GM23248 (cell line): Measurements from ENCODE around the gene DLEU7. TPM values are rescaled to one million over a fixed set of nuclear protein-coding genes. Genes with fewer than 3 reads are reported as not detected.
A peak's percentile ranks its signal among the peaks of the same experiment; 100 is the strongest.

ENCODE experiments used
- DNase-seq: peaks from one replicate; pipeline ENCODE4 v3.0.0-alpha.2; 2015
- H2AFZ ChIP-seq: fragments of 200-600 bp; sonication (generic); 2 replicates; pipeline ENCODE4 v1.6.1; 2016; ENCODE audit warnings: antibody characterized with exemption
- H3F3A ChIP-seq: fragments of 200-600 bp; sonication (generic); 2 replicates; pipeline ENCODE4 v1.6.1; 2016; ENCODE audit warnings: mild to moderate bottlenecking, antibody characterized with exemption, mixed run types; ENCODE audit not compliant: insufficient read depth
- H3K27ac ChIP-seq: fragments of 200-600 bp; sonication (generic); 2 replicates; pipeline ENCODE4 v1.5.1; 2016; ENCODE audit warnings: mild to moderate bottlenecking
- H3K27me3 ChIP-seq: fragments of 200-600 bp; sonication (generic); replicated peaks from 2 replicates; pipeline ENCODE4 v1.6.1; 2016; ENCODE audit warnings: mild to moderate bottlenecking; ENCODE audit not compliant: insufficient read depth
- H3K36me3 ChIP-seq: fragments of 200-600 bp; sonication (generic); 2 replicates; pipeline ENCODE4 v1.6.1; 2016; ENCODE audit warnings: low read depth, mild to moderate bottlenecking
- H3K4me1 ChIP-seq: fragments of 200-600 bp; sonication (generic); 2 replicates; pipeline ENCODE4 v1.6.1; 2016; ENCODE audit warnings: mild to moderate bottlenecking; ENCODE audit not compliant: insufficient read depth
- H3K4me2 ChIP-seq: fragments of 200-600 bp; sonication (generic); one replicate; pipeline ENCODE4 v1.6.1; 2016; ENCODE audit warnings: mild to moderate bottlenecking; ENCODE audit not compliant: unreplicated experiment
- H3K4me3 ChIP-seq: fragments of 200-600 bp; sonication (generic); 2 replicates; pipeline ENCODE4 v1.5.1; 2016; ENCODE audit warnings: mild to moderate bottlenecking
- H3K79me2 ChIP-seq: fragments of 200-600 bp; sonication (generic); 2 replicates; pipeline ENCODE4 v1.6.1; 2016; ENCODE audit warnings: mild to moderate bottlenecking; ENCODE audit not compliant: insufficient read depth
- H3K9ac ChIP-seq: fragments of 200-600 bp; sonication (generic); 2 replicates; pipeline ENCODE4 v1.6.1; 2016; ENCODE audit warnings: mild to moderate bottlenecking
- H3K9me2 ChIP-seq: fragments of 200-600 bp; sonication (generic); 2 replicates; pipeline ENCODE4 v1.6.1; 2016; ENCODE audit warnings: mixed run types, mild to moderate bottlenecking, moderate library complexity; ENCODE audit not compliant: insufficient read depth
- H3K9me3 ChIP-seq: fragments of 200-600 bp; sonication (generic); one replicate; pipeline ENCODE4 v1.6.1; 2017; ENCODE audit warnings: low read depth
- H4K20me1 ChIP-seq: fragments of 200-600 bp; sonication (generic); 2 replicates; pipeline ENCODE4 v1.6.0; 2016; ENCODE audit not compliant: insufficient read depth
- EZH2 ChIP-seq: fragments of 200-600 bp; sonication (generic); IDR thresholded peaks from 2 replicates; pipeline ENCODE4 v1.6.1; 2018; ENCODE audit warnings: antibody characterized with exemption, mild to moderate bottlenecking; ENCODE audit not compliant: insufficient read depth, poor library complexity, severe bottlenecking
- EZH2phosphoT487 ChIP-seq: fragments of 200-600 bp; sonication (generic); IDR thresholded peaks from 2 replicates; pipeline ENCODE4 v1.6.1; 2018; ENCODE audit warnings: antibody characterized with exemption, moderate library complexity, mild to moderate bottlenecking, low read depth; ENCODE audit not compliant: insufficient read depth
- WGBS, 2 experiments: methylation state at CpG; one replicate each; pipeline ENCODE4 v1.1.6; 2015 to 2017; ENCODE audit warnings: low lambda C conversion rate in 2 of 2, low coverage in 1 of 2; ENCODE audit errors: missing lambda C conversion rate in 2 of 2; 5-methylcytosine and 5-hydroxymethylcytosine counted together
- in situ Hi-C: fragments of 300-500 bp; cut with MboI; formaldehyde crosslinking; loops from 2 replicates; pipeline ENCODE4 v1.15.0; 2020
- polyA plus RNA-seq: library from polyadenylated mRNA; unstranded; fragments of >200 nt; fragmentation: Nextera tagmentation; extraction: Ambion mirVana; gene quantifications from 2 replicates; pipeline ENCODE4 v1.2.1, GENCODE V29; 2016
- total RNA-seq: library from RNA; depleted of rRNA; stranded (reverse); fragments of >200 nt; shearing (Covaris generic); gene quantifications from 2 replicates; pipeline ENCODE4 v1.2.3, GENCODE V29; 2014

DLEU7 gene
- total and polyA plus RNA-seq, 2 experiments from 2014 or later, result not detected

GRCh38 chr13:50809133-50810090, 34.1 kb downstream of the DLEU7 start:
- no peak for DNase-seq
- H3K36me3 ChIP-seq, result no peaks in the 10 kb centered on the region
- no peaks in the 10 kb centered on the region for H3K4me1 ChIP-seq
- H3K4me2 ChIP-seq, result no peak overlapping the region
- no peaks in the 10 kb centered on the region for H4K20me1 ChIP-seq
- no peaks in the 10 kb centered on the region for H3K9me2 ChIP-seq
- no peak overlapping the region for H3K9ac ChIP-seq
- no peaks in the 10 kb centered on the region for H3K79me2 ChIP-seq
- H3F3A ChIP-seq, result no peaks in the 10 kb centered on the region
- in situ Hi-C loops, result loop anchor here (10.0 to 25.0 kb wide), 2 partner anchors 725 to 822 kb away; partner anchors contain the start of gene TRIM13
- no peak overlapping the region for H2AFZ ChIP-seq
- H3K9me3 ChIP-seq, result no peaks in the 10 kb centered on the region
- WGBS, 2 experiments, result 57 to 58% methylated on average over 8 of the region's 8 CpGs
- no peak overlapping the region for H3K27ac ChIP-seq
- no peaks in the 10 kb centered on the region for H3K27me3 ChIP-seq
- TF ChIP-seq EZH2phosphoT487 (no peak), EZH2 (no peak)
- no peak overlapping the region for H3K4me3 ChIP-seq

GRCh38 chr13:50805805-50806204, 37.7 kb downstream of the DLEU7 start:
- Histone ChIP-seq H3K9me3 (no peaks in the 10 kb centered on the region), H3K9me2 (no peaks in the 10 kb centered on the region), H3F3A (no peaks in the 10 kb centered on the region), H4K20me1 (no peaks in the 10 kb centered on the region), H3K9ac (no peak overlapping the region), H3K36me3 (no peaks in the 10 kb centered on the region), H2AFZ (no peak overlapping the region), H3K27me3 (no peaks in the 10 kb centered on the region), H3K4me2 (no peak overlapping the region), H3K79me2 (no peaks in the 10 kb centered on the region), H3K4me1 (peaks cover 4% of the 10 kb centered on the region), H3K4me3 (no peak overlapping the region), H3K27ac (no peak overlapping the region)
- peak; percentile 46 for DNase-seq
- in situ Hi-C loops, result loop anchor here (10.0 to 25.0 kb wide), 2 partner anchors 721 to 819 kb away; partner anchors contain the start of gene TRIM13
- TF ChIP-seq EZH2phosphoT487 (no peak), EZH2 (no peak)

- H2AFZ ChIP-seq, result peak overlapping the region; percentile 65
- H3K4me3 ChIP-seq, result no peak overlapping the region
- no peaks in the 10 kb centered on the region for H3F3A ChIP-seq
- H3K36me3 ChIP-seq, result no peaks in the 10 kb centered on the region
- 42 to 48% methylated on average over 13 of the region's 13 CpGs for WGBS, 2 experiments
- H3K79me2 ChIP-seq, result no peaks in the 10 kb centered on the region
- H3K27ac ChIP-seq, result no peak overlapping the region
- TF ChIP-seq EZH2phosphoT487, result no peak
- H3K4me1 ChIP-seq, result peaks cover 28% of the 10 kb centered on the region
- H3K9ac ChIP-seq, result no peak overlapping the region
- no peaks in the 10 kb centered on the region for H3K9me3 ChIP-seq
- H4K20me1 ChIP-seq, result no peaks in the 10 kb centered on the region
- H3K4me2 ChIP-seq, result no peak overlapping the region
- no peaks in the 10 kb centered on the region for H3K27me3 ChIP-seq
- DNase-seq, result peak; percentile 82
- in situ Hi-C loops, result loop anchor here (10.0 to 25.0 kb wide), 2 partner anchors 717 to 814 kb away; partner anchors contain the start of gene TRIM13
- H3K9me2 ChIP-seq, result 0 out of 2 replicates have a peak, but pooled peaks cover 3% of the 10 kb centered on the region
These were observed 42.2 kb downstream of the DLEU7 start for GRCh38 chr13:50801087-50801931.

- TF ChIP-seq EZH2phosphoT487 (no peak), EZH2 (no peak)
- Histone ChIP-seq H4K20me1 (no peaks in the 10 kb centered on the region), H3K4me3 (no peak overlapping the region), H3K9ac (no peak overlapping the region), H2AFZ (peak overlapping the region; percentile 65; the same call in 1 of the 2 replicates), H3K79me2 (no peaks in the 10 kb centered on the region), H3K27ac (no peak overlapping the region), H3K4me2 (no peak overlapping the region), H3F3A (no peaks in the 10 kb centered on the region), H3K27me3 (no peaks in the 10 kb centered on the region), H3K9me2 (0 out of 2 replicates have a peak, but pooled peaks cover 3% of the 10 kb centered on the region), H3K4me1 (peaks cover 28% of the 10 kb centered on the region), H3K36me3 (no peaks in the 10 kb centered on the region), H3K9me3 (no peaks in the 10 kb centered on the region)
- DNase-seq, result no peak
- in situ Hi-C loops, result loop anchor here (10.0 to 25.0 kb wide), 2 partner anchors 715 to 813 kb away; partner anchors contain the start of gene TRIM13
- WGBS, 2 experiments, result 87 to 89% methylated on average over 6 of the region's 6 CpGs
These were observed 43.3 kb downstream of the DLEU7 start for GRCh38 chr13:50800091-50800739.
